GM12872 (cell line): ENCODE data around the gene TFDP1.
A peak's percentile ranks its signal among the peaks of the same experiment; 100 is the strongest.

Experiments
- CTCF ChIP-seq: IDR thresholded peaks from 3 replicates; pipeline ENCODE4 v1.5.1; 2011; ENCODE audit warnings: low read depth, mild to moderate bottlenecking, low read length, moderate library complexity; ENCODE audit not compliant: insufficient read depth

Gene TFDP1

GRCh38 chr13:113559061-113559460, 25.5 kb upstream of the TFDP1 start:
- no peak for TF ChIP-seq CTCF

GRCh38 chr13:113559901-113560644, 24.5 kb upstream of the TFDP1 start:
- no peak for TF ChIP-seq CTCF

DNA sequence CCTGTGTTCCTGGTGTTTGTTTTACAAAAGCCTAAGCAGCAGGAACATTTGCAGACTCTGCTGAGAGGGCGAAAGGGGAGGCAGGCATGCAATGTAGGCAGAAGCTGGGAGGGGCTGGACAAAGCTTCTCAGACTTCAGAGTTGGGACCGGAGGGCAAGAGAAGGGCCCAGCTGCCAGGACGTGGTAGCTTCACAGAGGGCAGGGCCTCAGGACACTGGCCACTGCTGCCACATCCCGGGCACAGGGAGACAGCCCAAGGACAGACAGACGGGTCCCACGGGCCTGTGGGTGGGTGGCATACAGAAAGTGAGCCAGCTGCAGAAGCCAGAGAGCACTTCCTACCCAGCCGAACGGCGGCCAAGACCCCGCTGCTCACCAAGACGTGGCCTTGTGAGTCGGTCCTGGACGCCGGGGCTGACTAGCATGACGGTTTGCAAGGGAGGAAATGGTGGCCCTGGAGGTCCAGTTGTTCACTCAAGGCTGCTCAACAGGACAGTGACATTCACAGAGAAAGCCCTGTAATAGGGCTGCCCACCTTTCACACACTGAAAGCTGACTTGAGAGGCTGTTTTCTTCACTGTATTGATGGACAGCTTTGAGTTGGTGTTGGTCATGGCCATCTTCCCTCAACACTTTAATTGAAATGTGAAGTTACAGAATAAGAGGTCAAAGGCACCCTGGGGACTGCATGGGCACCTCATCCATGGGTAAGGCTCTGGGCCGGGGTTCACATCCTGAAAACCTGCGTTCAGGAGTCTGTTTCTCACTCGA, 23.7 kb upstream of the TFDP1 start:
- no peak for TF ChIP-seq CTCF

DNA sequence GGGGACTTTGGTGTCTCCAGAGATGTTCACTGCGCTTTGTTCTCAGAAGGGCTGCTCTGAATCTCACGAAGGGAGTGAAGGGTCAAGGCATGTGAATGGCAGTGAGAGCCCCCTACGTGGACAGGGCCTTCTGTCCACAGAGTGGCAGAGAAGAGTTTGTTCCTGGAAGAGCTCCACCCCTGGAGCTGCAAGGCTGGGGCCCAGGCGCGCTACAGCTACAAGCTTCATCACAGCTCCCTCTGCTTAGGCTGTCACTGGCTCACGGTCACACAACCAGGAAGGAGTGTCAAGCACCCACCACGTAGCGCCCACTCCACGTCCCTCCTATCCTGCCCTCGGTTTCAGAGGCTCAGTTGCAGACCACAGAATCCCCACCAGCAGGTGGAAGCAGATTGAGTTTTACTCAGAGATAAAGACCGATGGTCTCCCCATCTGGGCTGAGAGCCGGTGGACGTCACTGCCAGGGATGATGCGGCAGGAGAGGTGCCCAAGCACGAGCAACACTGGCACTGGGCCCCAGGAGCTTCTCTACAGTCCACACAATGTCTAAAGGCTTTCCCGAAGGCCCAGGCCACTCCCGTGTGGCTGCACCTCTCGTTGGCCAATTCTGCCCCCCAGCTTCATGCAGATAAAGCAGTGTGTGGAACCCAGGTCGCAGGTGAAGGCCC, 23.0 kb upstream of the TFDP1 start:
- TF ChIP-seq CTCF: no peak

DNA sequence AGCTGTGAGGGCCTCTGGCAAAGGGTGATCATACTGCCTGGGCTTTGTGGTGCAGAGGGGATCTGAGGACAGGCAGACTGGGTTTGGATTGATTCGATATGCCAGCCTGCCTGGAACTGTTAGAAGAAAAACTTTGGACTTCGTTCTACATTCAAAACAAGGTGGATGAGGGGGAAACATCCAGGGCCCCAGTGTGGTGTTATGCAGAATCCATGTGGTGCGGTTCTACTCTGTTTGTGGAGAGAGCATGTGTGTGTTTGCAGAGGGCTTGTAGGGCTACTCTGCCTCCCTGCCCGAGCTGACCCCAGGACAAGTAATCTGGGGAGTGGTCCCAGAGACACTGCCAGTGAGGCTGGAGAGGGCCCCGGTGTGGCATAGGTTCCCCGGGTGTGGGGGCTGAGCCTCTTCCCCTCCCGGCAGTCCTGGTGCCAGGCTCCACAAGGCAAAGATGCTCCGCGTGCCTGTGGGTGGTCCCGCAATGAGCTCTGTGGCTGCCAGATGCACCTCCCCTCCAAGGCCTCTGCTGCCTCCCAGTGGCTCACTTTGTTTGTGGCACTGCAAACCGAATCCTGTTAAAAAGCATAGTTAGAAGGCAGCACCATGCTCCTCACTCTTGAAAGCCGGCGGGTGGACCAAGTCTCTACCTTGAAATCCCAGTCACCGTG, 22.3 kb upstream of the TFDP1 start:
- TF ChIP-seq CTCF: peak; percentile 76

GRCh38 chr13:113562844-113563243, 21.7 kb upstream of the TFDP1 start:
- TF ChIP-seq CTCF: no peak

- TF ChIP-seq CTCF: no peak
Measured at GRCh38 chr13:113564331-113565023, 20.1 kb upstream of the TFDP1 start.
